ENCODE measurements around the gene XG.
"Not testable (repeated sequence)": the region's sequence is repeated elsewhere in the genome, so short reads cannot be mapped to it uniquely, and the experiment has no call there.

Gene XG

GRCh38 chrX:2767631-2768455 is 16.0 kb downstream of the XG start:
- DNase-seq: no peak
- in situ Hi-C loops (cut with HindIII; ENCODE audit: low pct_ligation_motif_present, low pct_unique_long_range_greater_than_20kb, low sequenced_read_pairs): no loop called here

DNA sequence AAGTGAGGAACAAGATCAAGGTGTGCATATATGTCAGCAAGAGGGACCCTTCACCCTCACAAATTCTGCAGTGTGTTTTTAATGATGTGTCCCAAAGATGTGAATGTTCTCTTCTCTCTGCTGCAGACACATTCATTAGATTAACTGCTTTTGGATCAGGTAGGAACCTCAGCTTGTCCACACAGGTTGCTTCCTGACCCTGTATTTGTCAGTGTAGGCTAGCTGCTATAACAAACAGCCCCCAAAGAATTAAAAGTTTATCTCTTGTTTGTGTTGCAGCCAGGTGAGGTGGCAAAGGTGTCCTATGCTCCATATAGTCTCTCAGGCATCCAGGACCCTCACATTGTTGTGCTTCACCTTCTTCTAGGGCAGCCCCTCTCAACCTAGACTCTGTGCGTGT is 17.8 kb downstream of the XG start:
- no peak for DNase-seq
- in situ Hi-C loops (cut with HindIII; ENCODE audit: low pct_ligation_motif_present, low pct_unique_long_range_greater_than_20kb, low sequenced_read_pairs): no loop called here

GRCh38 chrX:2773166-2774055 is 21.6 kb downstream of the XG start:
- in situ Hi-C loops (cut with HindIII; ENCODE audit: low pct_ligation_motif_present, low pct_unique_long_range_greater_than_20kb, low sequenced_read_pairs): not testable (repeated sequence)

GRCh38 chrX:2774057-2774456 is 22.2 kb downstream of the XG start:
- DNase-seq: no peak
- in situ Hi-C loops (cut with HindIII; ENCODE audit: low pct_ligation_motif_present, low pct_unique_long_range_greater_than_20kb, low sequenced_read_pairs): no loop called here

More at GRCh38 chrX:2773166-2774055, 21.6 kb downstream of the XG start:
- DNase-seq: not testable (repeated sequence)

DNA sequence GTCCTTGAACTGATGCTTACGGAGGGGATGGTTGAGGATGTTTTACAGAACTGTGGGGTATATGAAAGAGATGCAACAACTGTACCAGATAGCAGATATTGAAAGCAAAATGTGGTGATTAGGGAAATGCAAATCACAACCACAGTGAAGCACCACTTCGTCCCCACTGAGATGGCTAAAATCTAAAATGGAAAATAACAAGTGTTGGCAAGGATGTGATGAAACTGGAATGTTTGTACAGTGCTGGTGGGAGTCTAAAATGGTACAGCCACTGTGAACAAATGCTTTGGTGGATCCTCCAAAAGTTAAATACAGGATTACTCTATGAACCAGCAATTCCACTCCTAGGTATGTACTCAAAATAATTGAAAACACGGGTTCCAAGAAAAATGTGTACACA is 22.9 kb downstream of the XG start:
- in situ Hi-C loops (cut with HindIII; ENCODE audit: low pct_ligation_motif_present, low pct_unique_long_range_greater_than_20kb, low sequenced_read_pairs): no loop called here

DNA sequence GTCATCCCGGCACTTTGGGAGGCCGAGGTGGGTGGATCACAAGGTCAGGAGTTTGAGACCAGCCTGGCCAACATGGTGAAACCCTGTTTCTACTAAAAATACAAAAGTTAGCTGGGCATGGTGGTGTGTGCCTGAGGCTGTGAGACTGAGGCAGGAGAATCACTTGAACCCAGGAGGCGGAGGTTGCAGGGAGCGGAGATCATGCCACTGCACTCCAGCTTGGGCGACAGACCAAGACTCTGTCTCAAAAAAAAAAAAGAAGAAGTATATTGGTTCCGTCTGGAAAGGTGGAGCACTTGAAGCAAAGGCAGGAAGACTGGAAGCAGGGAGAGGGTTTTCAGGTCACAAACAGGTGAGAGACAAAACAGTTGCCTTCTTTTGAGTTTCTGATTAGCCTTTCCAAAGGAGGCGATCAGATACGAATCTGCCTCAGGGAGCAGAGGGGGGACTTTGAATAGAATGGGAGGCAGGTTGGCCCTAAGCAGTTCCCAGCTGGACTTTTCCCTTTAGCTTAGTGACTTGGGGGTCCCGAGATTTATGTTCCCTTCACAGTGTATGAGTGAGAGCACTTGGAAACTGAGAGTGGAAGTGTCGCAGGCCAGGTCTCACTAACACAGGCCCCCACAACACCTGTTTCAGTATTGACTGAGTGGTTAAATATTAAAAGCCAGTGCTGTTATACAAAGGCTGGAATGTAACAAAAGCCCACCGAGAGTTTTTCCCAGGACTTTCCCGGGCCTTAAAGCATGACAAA is 28.8 kb downstream of the XG start:
- in situ Hi-C loops (cut with HindIII; ENCODE audit: low pct_ligation_motif_present, low pct_unique_long_range_greater_than_20kb, low sequenced_read_pairs); DNase-seq: not testable (repeated sequence)

More for the DNA sequence above, 22.9 kb downstream of the XG start:
- no peak for DNase-seq

DNA sequence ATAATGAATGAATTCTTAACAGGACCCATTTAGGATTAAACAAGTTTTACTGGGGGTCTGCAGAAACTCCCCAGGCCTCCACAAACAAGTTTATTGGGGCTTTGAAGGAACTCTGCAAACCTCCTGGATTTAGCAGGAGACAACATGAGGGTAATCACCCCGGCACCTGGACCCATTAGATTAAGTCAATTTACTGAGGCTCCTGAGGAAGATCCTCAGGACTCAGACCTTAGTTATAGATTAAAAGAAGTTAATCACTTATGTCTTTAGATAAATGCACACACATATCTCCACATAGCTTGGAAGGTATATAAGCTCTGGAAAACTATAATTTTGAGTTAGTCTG is 29.4 kb downstream of the XG start:
- in situ Hi-C loops (cut with HindIII; ENCODE audit: low pct_ligation_motif_present, low pct_unique_long_range_greater_than_20kb, low sequenced_read_pairs): no loop called here
- DNase-seq: no peak

DNA sequence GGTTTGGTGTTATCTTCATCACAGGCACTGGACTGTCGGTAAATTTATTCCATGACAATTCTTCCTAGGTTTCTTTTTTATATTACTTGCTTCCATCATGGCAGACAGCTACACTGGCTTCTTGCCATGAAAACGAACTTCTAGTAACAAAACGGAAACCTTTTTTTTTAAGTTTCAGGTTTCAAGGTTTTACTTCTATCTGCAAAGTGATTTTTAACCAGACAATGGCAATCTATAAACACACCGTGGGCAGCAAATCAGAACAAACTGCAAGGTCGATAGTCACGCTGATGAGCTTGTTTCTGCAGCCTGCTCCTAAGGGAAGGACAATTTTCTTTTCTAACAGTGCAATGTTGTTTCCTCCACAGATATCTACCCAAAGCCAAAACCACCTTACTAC is 29.9 kb downstream of the XG start:
- in situ Hi-C loops (cut with HindIII; ENCODE audit: low pct_ligation_motif_present, low pct_unique_long_range_greater_than_20kb, low sequenced_read_pairs): no loop called here
- DNase-seq: no peak

- in situ Hi-C loops (cut with HindIII; ENCODE audit: low pct_ligation_motif_present, low pct_unique_long_range_greater_than_20kb, low sequenced_read_pairs): no loop called here
- no peak for DNase-seq
These were observed 30.3 kb downstream of the XG start for GRCh38 chrX:2782171-2782570.

DNA sequence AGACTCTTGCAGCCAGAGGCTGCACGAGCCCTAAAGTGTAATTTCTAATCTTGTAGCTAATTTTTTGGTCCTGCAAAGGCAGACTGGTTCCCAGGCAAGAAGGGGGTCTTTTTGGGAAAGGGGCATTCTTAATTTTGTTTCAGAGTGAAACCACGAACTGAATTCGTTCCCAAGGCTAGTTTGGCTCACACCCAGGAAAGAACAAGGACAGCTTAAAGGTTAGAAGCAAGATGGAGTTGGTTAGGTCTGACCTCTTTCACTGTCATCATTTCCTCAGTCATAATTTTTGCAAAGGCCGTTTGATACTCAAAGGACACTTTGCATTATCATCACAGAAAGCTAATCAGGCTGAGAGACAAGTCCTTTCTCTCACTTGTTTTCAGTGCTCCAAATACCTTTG is 30.9 kb downstream of the XG start:
- DNase-seq: no peak
- in situ Hi-C loops (cut with HindIII; ENCODE audit: low pct_ligation_motif_present, low pct_unique_long_range_greater_than_20kb, low sequenced_read_pairs): no loop called here

DNA sequence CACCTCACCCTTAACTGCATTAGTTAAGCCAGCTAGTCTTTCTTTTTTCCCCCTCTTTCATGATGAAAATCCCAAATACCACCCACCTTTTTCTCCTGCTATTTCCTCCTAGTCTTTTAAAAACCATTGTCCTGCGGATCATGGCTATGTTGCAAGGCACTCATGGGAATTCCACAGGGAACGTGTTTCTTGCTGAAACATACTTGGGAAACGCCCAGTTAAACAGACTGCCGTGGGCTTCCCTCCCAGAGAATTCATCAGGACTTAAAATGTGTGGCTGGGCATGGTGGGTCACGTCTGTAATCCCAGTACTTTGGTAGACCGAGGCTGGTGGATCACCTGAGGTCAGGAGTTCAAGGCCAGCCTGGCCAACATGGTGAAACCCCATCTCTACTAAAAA is 32.2 kb downstream of the XG start:
- no peak for DNase-seq
- in situ Hi-C loops (cut with HindIII; ENCODE audit: low pct_ligation_motif_present, low pct_unique_long_range_greater_than_20kb, low sequenced_read_pairs): no loop called here

DNA sequence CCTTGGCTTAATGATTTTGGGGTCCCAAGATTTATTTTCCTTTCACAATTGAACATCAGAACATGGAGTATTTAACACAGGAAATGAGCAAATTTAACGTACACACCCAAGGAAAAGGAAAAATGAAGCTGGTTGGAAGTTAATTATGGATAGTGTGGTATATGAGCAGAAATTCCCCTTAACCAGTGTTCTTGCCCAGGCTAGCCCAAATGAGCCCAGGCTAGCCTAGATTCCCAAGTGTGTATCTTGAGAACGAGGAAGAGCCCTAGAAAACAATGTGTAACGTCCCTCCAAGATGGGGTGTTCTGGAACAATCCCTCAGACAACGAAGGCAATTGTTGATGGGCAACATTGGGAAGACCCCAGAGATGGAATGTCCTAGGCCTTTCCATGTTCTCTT is 33.7 kb downstream of the XG start:
- in situ Hi-C loops (cut with HindIII; ENCODE audit: low pct_ligation_motif_present, low pct_unique_long_range_greater_than_20kb, low sequenced_read_pairs): no loop called here
- DNase-seq: no peak

DNA sequence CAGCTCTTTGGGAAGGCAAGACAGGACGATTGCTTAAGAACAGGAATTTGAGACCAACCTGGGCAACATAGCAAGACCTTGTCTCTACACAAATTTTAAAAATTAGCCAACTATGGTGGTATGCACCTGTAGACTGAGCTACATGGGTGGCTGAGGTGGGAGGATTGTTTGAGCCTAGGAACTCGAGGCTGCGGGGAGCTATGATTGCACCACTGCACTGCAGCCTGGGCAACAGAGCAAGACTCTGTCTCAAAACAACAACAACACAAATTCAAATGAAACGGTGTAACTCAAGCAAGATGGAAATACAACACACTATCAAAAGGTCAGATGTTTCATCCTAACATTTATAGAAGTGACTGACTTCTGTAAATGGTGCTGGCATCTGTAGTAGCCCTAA is 37.1 kb downstream of the XG start:
- in situ Hi-C loops (cut with HindIII; ENCODE audit: low pct_ligation_motif_present, low pct_unique_long_range_greater_than_20kb, low sequenced_read_pairs): no loop called here
- DNase-seq: no peak

GRCh38 chrX:2789569-2789968 is 37.7 kb downstream of the XG start:
- in situ Hi-C loops (cut with HindIII; ENCODE audit: low pct_ligation_motif_present, low pct_unique_long_range_greater_than_20kb, low sequenced_read_pairs): no loop called here
- DNase-seq: no peak

- DNase-seq: no peak
- in situ Hi-C loops (cut with HindIII; ENCODE audit: low pct_ligation_motif_present, low pct_unique_long_range_greater_than_20kb, low sequenced_read_pairs): no loop called here
These were observed 41.9 kb downstream of the XG start for GRCh38 chrX:2793752-2794151.

GRCh38 chrX:2794336-2794735 is 42.5 kb downstream of the XG start:
- no peak for DNase-seq
- in situ Hi-C loops (cut with HindIII; ENCODE audit: low pct_ligation_motif_present, low pct_unique_long_range_greater_than_20kb, low sequenced_read_pairs): no loop called here

DNA sequence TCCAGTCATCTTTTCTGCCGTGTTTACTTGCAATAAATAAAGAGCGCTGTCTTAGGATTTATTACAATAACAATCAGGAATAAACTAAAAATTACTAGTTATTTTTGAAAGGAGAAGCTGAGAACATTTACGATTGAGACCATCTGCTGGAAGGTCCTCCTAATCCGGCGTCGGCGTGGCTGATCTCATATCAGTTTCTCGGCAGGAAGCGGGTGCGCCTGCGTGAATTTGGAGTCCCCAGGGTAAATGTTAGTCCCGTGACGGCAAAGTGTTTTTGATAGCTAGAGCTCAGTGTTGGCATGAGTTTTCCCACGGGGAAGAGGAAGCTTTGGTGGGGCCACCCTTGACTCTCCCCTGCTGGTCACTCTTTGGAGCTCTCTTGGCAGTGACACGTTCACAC is 45.0 kb downstream of the XG start:
- in situ Hi-C loops (cut with HindIII; ENCODE audit: low pct_ligation_motif_present, low pct_unique_long_range_greater_than_20kb, low sequenced_read_pairs); DNase-seq: not testable (repeated sequence)

- in situ Hi-C loops (cut with HindIII; ENCODE audit: low pct_ligation_motif_present, low pct_unique_long_range_greater_than_20kb, low sequenced_read_pairs): no loop called here
- no peak for DNase-seq
These were observed 47.5 kb downstream of the XG start for GRCh38 chrX:2799369-2799768.

GRCh38 chrX:2799980-2800379 is 48.1 kb downstream of the XG start:
- in situ Hi-C loops (cut with HindIII; ENCODE audit: low pct_ligation_motif_present, low pct_unique_long_range_greater_than_20kb, low sequenced_read_pairs); DNase-seq: not testable (repeated sequence)
